Right ventricle myocardium inferior (tissue), 1 donor: ENCODE data around the gene LSM8. TPM values are rescaled to one million over a fixed set of nuclear protein-coding genes. Genes with fewer than 3 reads are reported as not detected.
"Not testable (repeated sequence)": the region's sequence is repeated elsewhere in the genome, so short reads cannot be mapped to it uniquely, and the experiment has no call there.

Experiments
- ATAC-seq: fragments of 200-7000 bp; cut with Tn5 transposase; one replicate; pipeline ENCODE4 v1.9.1; 2020; ENCODE audit warnings: mild to moderate bottlenecking, moderate library complexity
- DNase-seq: peaks from one replicate; pipeline ENCODE4 v3.0.0; 2021; ENCODE audit errors: missing footprints
- intact Hi-C: fragments of 100-400 bp; cut with DNase I; formaldehyde crosslinking; loops from one replicate; pipeline ENCODE4 v1.11.0; 2022
- total RNA-seq: library from RNA; stranded (reverse); fragmentation: NEBNext Ultra II Directional; extraction: Animal tissue kit (Norgen Biotek cat#: 25700); gene quantifications from one replicate; pipeline ENCODE4 v1.2.1, GENCODE V29; 2021
- donor health status: DM: no; HTN: yes; CAD: no; lungs with severe emphysema.

The LSM8 gene
- total RNA-seq, 1 donor from 2014 or later: 19.1 TPM

- intact Hi-C loops: no loop called here
- no peak for DNase-seq
- ATAC-seq: no peak
Measured at GRCh38 chr7:118194571-118194970, 10.6 kb downstream of the LSM8 start.

- no peak for DNase-seq
- intact Hi-C loops: no loop called here
Measured at GRCh38 chr7:118195837-118196474, 12.0 kb downstream of the LSM8 start.

GRCh38 chr7:118202061-118202460 is 18.1 kb downstream of the LSM8 start:
- DNase-seq (no peak), ATAC-seq (no peak)
- intact Hi-C loops: no loop called here

More at GRCh38 chr7:118195837-118196474, 12.0 kb downstream of the LSM8 start:
- peak; percentile 63 for ATAC-seq

- DNase-seq: peak; percentile 78
- intact Hi-C loops: no loop called here
- peak; percentile 90 for ATAC-seq
Measured at GRCh38 chr7:118214051-118214832, 30.3 kb downstream of the LSM8 start.

- intact Hi-C loops: no loop called here
- no peak for DNase-seq
- peak; percentile 6 for ATAC-seq
Measured at GRCh38 chr7:118214833-118215182, 30.8 kb downstream of the LSM8 start.

GRCh38 chr7:118217210-118217619 is 33.3 kb downstream of the LSM8 start:
- intact Hi-C loops: no loop called here
- DNase-seq (no peak), ATAC-seq (no peak)

- intact Hi-C loops: no loop called here
- DNase-seq: no peak
- ATAC-seq: no peak
Measured at GRCh38 chr7:118218413-118219156, 34.6 kb downstream of the LSM8 start.

GRCh38 chr7:118219157-118219512 is 35.2 kb downstream of the LSM8 start:
- intact Hi-C loops: no loop called here
- DNase-seq (no peak), ATAC-seq (no peak)

GRCh38 chr7:118220583-118220982 is 36.6 kb downstream of the LSM8 start:
- intact Hi-C loops: no loop called here
- DNase-seq (no peak), ATAC-seq (no peak)

- no peak for DNase-seq
- no peak for ATAC-seq
- intact Hi-C loops: no loop called here
Measured at GRCh38 chr7:118222591-118222990, 38.6 kb downstream of the LSM8 start.

GRCh38 chr7:118224521-118224920 is 40.6 kb downstream of the LSM8 start, which contains the start of gene ANKRD7:
ANKRD7 (plus strand) TSS chr7:118224704; CDS start chr7:118224831, 127 bp downstream.
- ATAC-seq (no peak), DNase-seq (no peak)
- intact Hi-C loops: no loop called here

GRCh38 chr7:118232837-118233236 is 48.9 kb downstream of the LSM8 start:
- intact Hi-C loops: no loop called here
- ATAC-seq (no peak), DNase-seq (no peak)

GRCh38 chr7:118233799-118234198 is 49.8 kb downstream of the LSM8 start:
- DNase-seq (no peak), ATAC-seq (no peak)
- intact Hi-C loops: no loop called here

- intact Hi-C loops: no loop called here
Measured at GRCh38 chr7:118239014-118239413, 55.0 kb downstream of the LSM8 start.

GRCh38 chr7:118240320-118240719 is 56.4 kb downstream of the LSM8 start:
- DNase-seq, intact Hi-C loops, ATAC-seq: not testable (repeated sequence)

More at GRCh38 chr7:118239014-118239413, 55.0 kb downstream of the LSM8 start:
- DNase-seq (no peak), ATAC-seq (no peak)

Other genes starting within 250 kb of the LSM8 start
- 0.70 TPM for gene ANKRD7, start 40.5 kb downstream of the LSM8 start, total RNA-seq